Naive thymus-derived CD4-positive, alpha-beta T cell (primary cell): ENCODE results near the gene CLASP1. TPM values are rescaled to one million over a fixed set of nuclear protein-coding genes. Genes with fewer than 3 reads are reported as not detected.
A peak's percentile ranks its signal among the peaks of the same experiment; 100 is the strongest.

Experiments
- ATAC-seq: fragments of 150-1000 bp; cut with Tn5 transposase; 2 replicates; pipeline ENCODE4 v1.10.0; 2021; ENCODE audit warnings: mild to moderate bottlenecking, moderate library complexity
- CTCF ChIA-PET: fragments of 350-600 bp; sonication (Branson Sonifier 250); formaldehyde crosslinking; loops from one replicate; lab custom pipeline; 2021; ENCODE audit warnings: antibody characterized with exemption; lab: Charles Lee
- POLR2A ChIA-PET: fragments of 350-600 bp; sonication (Branson Sonifier 250); formaldehyde crosslinking; loops from one replicate; lab custom pipeline; 2021; ENCODE audit warnings: antibody characterized with exemption, inconsistent platforms; lab: Charles Lee
- DNase-seq, 9 donors: peaks; one replicate each; pipeline versions ENCODE4 v3.0.0 to v3.0.0-alpha.2; 2020 to 2022; ENCODE audit warnings: mixed read lengths in 1 of 9
- H3K27ac ChIP-seq: one replicate; pipeline ENCODE4 v1.7.0; 2013; ENCODE audit warnings: mild to moderate bottlenecking, low read depth, low read length, moderate library complexity
- H3K27me3 ChIP-seq, 2 donors: one replicate each; pipeline ENCODE4 v1.7.0; 2013; ENCODE audit warnings: low read length in 2 of 2, mild to moderate bottlenecking in 2 of 2, moderate library complexity in 2 of 2; ENCODE audit not compliant: control insufficient read depth in 2 of 2, insufficient read depth in 2 of 2
- H3K36me3 ChIP-seq, 3 experiments: 1 replicate in 2 of 3; 2 replicates in 1 of 3; pipeline ENCODE4 v1.7.0; 2013; ENCODE audit warnings: low read length in 3 of 3, mild to moderate bottlenecking in 3 of 3, moderate library complexity in 1 of 3; ENCODE audit not compliant: insufficient read depth in 3 of 3, control insufficient read depth in 2 of 3
- H3K4me1 ChIP-seq, 2 donors: one replicate each; pipeline ENCODE4 v1.7.0; 2013; ENCODE audit warnings: low read length in 2 of 2, mild to moderate bottlenecking in 2 of 2, moderate library complexity in 1 of 2; ENCODE audit not compliant: control insufficient read depth in 2 of 2, insufficient read depth in 2 of 2
- H3K4me3 ChIP-seq: 2 replicates; pipeline ENCODE4 v1.7.0; 2013; ENCODE audit warnings: mild to moderate bottlenecking, low read length
- H3K9me3 ChIP-seq, 3 experiments: 1 replicate in 2 of 3; 2 replicates in 1 of 3; pipeline ENCODE4 v1.7.0; 2013; ENCODE audit warnings: low read length in 3 of 3; ENCODE audit not compliant: control insufficient read depth in 2 of 3
- H3K27ac Mint-ChIP-seq, 9 donors: one replicate each; pipeline ENCODE4 v1.8.0; 2020 to 2022; ENCODE audit warnings: mixed read lengths in 9 of 9, mild to moderate bottlenecking in 8 of 9, moderate library complexity in 5 of 9, inconsistent platforms in 2 of 9
- H3K27me3 Mint-ChIP-seq, 5 donors: one replicate each; pipeline ENCODE4 v1.8.0; 2021 to 2022; ENCODE audit warnings: mixed read lengths in 5 of 5, mild to moderate bottlenecking in 1 of 5
- H3K36me3 Mint-ChIP-seq, 5 donors: one replicate each; pipeline ENCODE4 v1.8.0; 2020 to 2022; ENCODE audit warnings: mixed read lengths in 5 of 5, mild to moderate bottlenecking in 3 of 5, inconsistent platforms in 1 of 5
- H3K4me1 Mint-ChIP-seq, 7 donors: one replicate each; pipeline ENCODE4 v1.8.0; 2020 to 2022; ENCODE audit warnings: mixed read lengths in 7 of 7, mild to moderate bottlenecking in 3 of 7, inconsistent platforms in 1 of 7
- H3K4me3 Mint-ChIP-seq, 10 donors: one replicate each; pipeline ENCODE4 v1.8.0; 2020 to 2022; ENCODE audit warnings: mild to moderate bottlenecking in 10 of 10, mixed read lengths in 10 of 10, moderate library complexity in 6 of 10, inconsistent platforms in 2 of 10
- H3K9me3 Mint-ChIP-seq, 11 donors: one replicate each; pipeline ENCODE4 v1.8.0; 2020 to 2022; ENCODE audit warnings: mixed read lengths in 11 of 11, mild to moderate bottlenecking in 4 of 11, inconsistent platforms in 1 of 11, moderate library complexity in 1 of 11
- intact Hi-C, 2 donors: fragments of 100-400 bp; cut with micrococcal nuclease; formaldehyde crosslinking; loops; one replicate each; pipeline ENCODE4 v1.15.1; 2023
- polyA plus RNA-seq, 2 donors: library from polyadenylated mRNA; unstranded; fragments of 300-500 nt; fragmentation: Illumina TruSeq; gene quantifications; one replicate each; pipeline ENCODE4 v1.2.3, GENCODE V29; 2021
- total RNA-seq, 6 experiments: library from RNA in 5 of 6; stranded (reverse) in 5 of 6; gene quantifications; 1 replicate in 5 of 6; 2 replicates in 1 of 6; pipeline ENCODE4 v1.2.3 and lab custom pipeline; 2021 to 2026

The CLASP1 gene
- total and polyA plus RNA-seq, 7 experiments from 2014 or later: 13.8 to 76.3 (median 61.6) TPM

- H3K27ac ChIP-seq: no peak overlapping the region
- Mint-ChIP-seq H3K9me3 (peaks cover 0 to 2% (median 0%) of the 10 kb centered on the region in 11 donors), H3K27ac (peak overlapping the region in 1 of 9 donors; percentile 9), H3K36me3 (peaks cover 12 to 68% (median 27%) of the 10 kb centered on the region in 5 donors), H3K4me3 (no peak overlapping the region), H3K27me3 (no peaks in the 10 kb centered on the region), H3K4me1 (peaks cover 0 to 5% (median 0%) of the 10 kb centered on the region in 7 donors)
- no peaks in the 10 kb centered on the region for H3K9me3 ChIP-seq
- intact Hi-C loops: no loop called here
- no peak for DNase-seq
- no peaks in the 10 kb centered on the region for H3K27me3 ChIP-seq
- no peaks in the 10 kb centered on the region for H3K4me1 ChIP-seq
- ATAC-seq: no peak
- CTCF ChIA-PET: interaction anchor here (1.3 kb wide), 1 partner anchor 11 kb away, joined by 5 read pairs; no protein-coding TSS in a partner anchor
- POLR2A ChIA-PET: no interaction called here
- H3K4me3 ChIP-seq: no peak overlapping the region
- peaks cover 0 to 48% (median 0%) of the 10 kb centered on the region in 3 experiments for H3K36me3 ChIP-seq
These were observed 281.9 kb downstream of the CLASP1 start for GRCh38 chr2:121367246-121367900.

GRCh38 chr2:121366040-121366439 is 283.2 kb downstream of the CLASP1 start:
- no peaks in the 10 kb centered on the region for H3K27me3 ChIP-seq
- CTCF ChIA-PET: no interaction called here
- H3K36me3 ChIP-seq: peaks cover 0 to 61% (median 0%) of the 10 kb centered on the region in 3 experiments
- peaks cover 0 to 2% (median 0%) of the 10 kb centered on the region in 11 donors for H3K9me3 Mint-ChIP-seq
- no peak overlapping the region for H3K4me3 ChIP-seq
- no peak overlapping the region for H3K27ac ChIP-seq
- no peaks in the 10 kb centered on the region for H3K9me3 ChIP-seq
- peaks cover 19 to 64% (median 26%) of the 10 kb centered on the region in 5 donors for H3K36me3 Mint-ChIP-seq
- H3K4me1 Mint-ChIP-seq: peaks cover 0 to 5% (median 0%) of the 10 kb centered on the region in 7 donors
- no peaks in the 10 kb centered on the region for H3K27me3 Mint-ChIP-seq
- POLR2A ChIA-PET: no interaction called here
- intact Hi-C loops: no loop called here
- peak overlapping the region in 4 of 9 donors; percentile 5 to 75 (median 20) for H3K27ac Mint-ChIP-seq
- no peaks in the 10 kb centered on the region for H3K4me1 ChIP-seq
- ATAC-seq (no peak), DNase-seq (no peak)
- no peak overlapping the region for H3K4me3 Mint-ChIP-seq

DNA sequence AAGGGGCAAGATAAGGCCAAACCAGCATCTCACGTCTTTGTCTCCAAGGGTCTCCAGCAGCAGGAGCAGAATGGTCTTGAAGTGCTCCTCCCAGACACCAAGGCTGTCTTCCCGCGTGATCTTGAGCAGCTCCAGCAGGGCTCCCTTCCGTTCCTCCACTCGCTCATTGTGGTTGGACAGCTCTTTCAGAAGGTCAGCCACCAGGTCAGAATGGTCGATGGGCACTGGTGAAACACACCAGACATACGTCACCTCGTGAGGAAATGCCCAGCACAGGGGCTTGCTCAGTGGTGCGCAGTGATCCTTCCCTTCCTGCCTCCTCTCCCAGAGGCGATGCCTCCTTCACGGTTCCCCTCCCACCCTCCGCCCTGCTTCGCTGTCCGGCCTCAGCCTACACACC is 284.2 kb downstream of the CLASP1 start:
- POLR2A ChIA-PET: no interaction called here
- H3K36me3 ChIP-seq: peaks cover 0 to 66% (median 0%) of the 10 kb centered on the region in 3 experiments
- ATAC-seq (no peak), DNase-seq (no peak)
- Mint-ChIP-seq H3K4me1 (peaks cover 0 to 4% (median 0%) of the 10 kb centered on the region in 7 donors), H3K4me3 (no peak overlapping the region), H3K36me3 (peaks cover 18 to 58% (median 36%) of the 10 kb centered on the region in 5 donors), H3K27ac (peak overlapping the region in 3 of 9 donors; percentile 28 to 72 (median 47)), H3K9me3 (peaks cover 0 to 2% (median 0%) of the 10 kb centered on the region in 11 donors), H3K27me3 (no peaks in the 10 kb centered on the region)
- H3K27me3 ChIP-seq: no peaks in the 10 kb centered on the region
- H3K9me3 ChIP-seq: no peaks in the 10 kb centered on the region
- no peak overlapping the region for H3K27ac ChIP-seq
- no peaks in the 10 kb centered on the region for H3K4me1 ChIP-seq
- intact Hi-C loops: no loop called here
- CTCF ChIA-PET: interaction anchor here (0.8 kb wide), 1 partner anchor 9 kb away, joined by 3 read pairs; no protein-coding TSS in a partner anchor
- no peak overlapping the region for H3K4me3 ChIP-seq

- peaks cover 0 to under 1% (median 0%) of the 10 kb centered on the region in 11 donors for H3K9me3 Mint-ChIP-seq
- POLR2A ChIA-PET: no interaction called here
- ATAC-seq (no peak), DNase-seq (no peak)
- H3K4me3 Mint-ChIP-seq: no peak overlapping the region
- H3K4me1 ChIP-seq: no peaks in the 10 kb centered on the region
- CTCF ChIA-PET: no interaction called here
- peaks cover 18 to 49% (median 37%) of the 10 kb centered on the region in 5 donors for H3K36me3 Mint-ChIP-seq
- intact Hi-C loops: no loop called here
- H3K27me3 Mint-ChIP-seq: no peaks in the 10 kb centered on the region
- no peak overlapping the region for H3K4me3 ChIP-seq
- no peaks in the 10 kb centered on the region for H3K27me3 ChIP-seq
- H3K27ac Mint-ChIP-seq: no peak overlapping the region
- H3K27ac ChIP-seq: no peak overlapping the region
- no peaks in the 10 kb centered on the region for H3K9me3 ChIP-seq
- peaks cover 0 to 72% (median 0%) of the 10 kb centered on the region in 3 experiments for H3K36me3 ChIP-seq
- H3K4me1 Mint-ChIP-seq: peaks cover 0 to 3% (median 0%) of the 10 kb centered on the region in 7 donors
These were observed 285.4 kb downstream of the CLASP1 start for GRCh38 chr2:121363632-121364420.

- Mint-ChIP-seq H3K9me3 (no peaks in the 10 kb centered on the region), H3K4me1 (peaks cover 0 to 3% (median 0%) of the 10 kb centered on the region in 7 donors), H3K27me3 (no peaks in the 10 kb centered on the region), H3K36me3 (peaks cover 18 to 41% (median 32%) of the 10 kb centered on the region in 5 donors), H3K4me3 (no peak overlapping the region), H3K27ac (peak overlapping the region in 2 of 9 donors; percentile 20 to 25)
- Histone ChIP-seq H3K36me3 (peaks cover 0 to 65% (median 0%) of the 10 kb centered on the region in 3 experiments), H3K9me3 (no peaks in the 10 kb centered on the region), H3K27me3 (no peaks in the 10 kb centered on the region), H3K4me1 (no peaks in the 10 kb centered on the region), H3K27ac (no peak overlapping the region), H3K4me3 (no peak overlapping the region)
- POLR2A ChIA-PET: no interaction called here
- intact Hi-C loops: no loop called here
- DNase-seq: no peak
- no peak for ATAC-seq
- CTCF ChIA-PET: interaction anchor here (1.0 kb wide), 1 partner anchor 12 kb away, joined by 3 read pairs; no protein-coding TSS in a partner anchor
These were observed 286.5 kb downstream of the CLASP1 start for GRCh38 chr2:121362774-121363173.

DNA sequence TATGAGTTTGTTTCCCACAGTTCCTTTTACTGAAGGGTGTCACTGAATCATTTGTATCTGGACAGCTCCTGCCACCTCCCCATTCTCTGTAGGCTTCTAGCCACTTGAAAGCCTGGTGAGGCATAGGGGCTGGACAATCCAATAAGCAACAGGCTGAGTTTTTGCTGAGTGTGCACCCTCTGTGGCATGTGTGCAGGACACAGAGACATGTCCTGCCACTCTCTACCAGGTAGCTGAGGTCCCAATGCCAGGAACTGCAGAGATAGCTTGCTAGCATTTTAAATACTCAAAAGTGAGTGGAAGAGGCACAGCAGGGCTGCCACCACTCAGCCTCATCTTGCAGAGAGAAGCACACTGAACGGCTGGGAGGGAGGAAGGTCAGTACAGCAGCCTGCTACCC is 287.0 kb downstream of the CLASP1 start:
- ChIA-PET POLR2A (no interaction called here), CTCF (interaction anchor here (1.0 kb wide), 1 partner anchor 12 kb away, joined by 3 read pairs; no protein-coding TSS in a partner anchor)
- ATAC-seq (no peak), DNase-seq (no peak)
- Mint-ChIP-seq H3K4me3 (no peak overlapping the region), H3K27ac (peak overlapping the region in 1 of 9 donors; percentile 32), H3K4me1 (peaks cover 0 to 3% (median 0%) of the 10 kb centered on the region in 7 donors), H3K9me3 (no peaks in the 10 kb centered on the region), H3K27me3 (no peaks in the 10 kb centered on the region), H3K36me3 (peaks cover 18 to 43% (median 33%) of the 10 kb centered on the region in 5 donors)
- no peaks in the 10 kb centered on the region for H3K9me3 ChIP-seq
- H3K36me3 ChIP-seq: peaks cover 0 to 65% (median 0%) of the 10 kb centered on the region in 3 experiments
- H3K4me3 ChIP-seq: no peak overlapping the region
- H3K27me3 ChIP-seq: no peaks in the 10 kb centered on the region
- H3K4me1 ChIP-seq: no peaks in the 10 kb centered on the region
- no peak overlapping the region for H3K27ac ChIP-seq
- intact Hi-C loops: no loop called here
